ENCODE data around the gene HDAC5. TPM values are rescaled to one million over a fixed set of nuclear protein-coding genes. Genes with fewer than 3 reads are reported as not detected.
"Not testable (repeated sequence)": the region's sequence is repeated elsewhere in the genome, so short reads cannot be mapped to it uniquely, and the experiment has no call there.

Gene HDAC5
- total RNA-seq, 3 donors from 2014 or later (not counting 1 experiment from before 2014, with no cell fraction given), result 79.2 to 100 (median 91.9) TPM

DNA sequence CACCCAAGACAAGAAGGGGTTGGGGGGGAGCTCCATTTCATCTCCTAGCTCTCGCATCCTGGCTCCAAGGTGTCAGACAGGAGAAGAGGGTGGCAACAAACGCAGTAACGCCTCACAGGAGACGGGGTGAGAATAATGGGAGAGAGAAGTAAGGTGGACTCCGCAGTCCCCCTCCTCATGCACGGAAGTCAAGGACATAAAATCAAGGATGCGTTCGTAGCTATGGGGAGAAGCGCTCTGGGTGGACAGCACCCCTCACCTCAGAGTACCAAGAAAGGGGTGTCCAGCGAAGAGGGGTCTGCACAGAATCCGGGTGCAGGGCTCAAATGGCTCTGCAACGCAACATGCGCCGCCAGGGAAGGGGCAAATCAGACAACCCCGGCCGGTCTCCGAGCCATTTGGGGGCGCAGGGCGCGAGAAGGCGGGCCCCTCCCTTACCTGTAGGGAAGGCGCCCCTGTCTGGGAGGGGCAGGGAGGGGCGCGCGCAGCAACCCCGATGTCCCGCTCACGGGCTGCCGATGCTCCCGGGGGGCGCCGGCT is 555 bp downstream of the HDAC5 start:
- intact Hi-C loops (cut with micrococcal nuclease), result loop anchor here (1.0 to 5.0 kb wide), 5 partner anchors 18 to 434 kb away; partner anchors contain the start of genes FZD2, G6PC3, HROB and TMUB2
- Mint-ChIP-seq H3K36me3 (no peaks in the 10 kb centered on the region), H3K4me1 (peaks cover 15 to 38% of the 10 kb centered on the region in 2 donors), H3K4me3 (peak overlapping the region; percentile 91), H3K27ac (peak overlapping the region; percentile 86 to 97), H3K9me3 (no peaks in the 10 kb centered on the region), H3K27me3 (ENCODE audit: low read depth in 2 of 2) (no peaks in the 10 kb centered on the region)
- ATAC-seq (peak in 1 of 3 donors; percentile 1), DNase-seq (peak; percentile 21 to 46)
- no peaks in the 10 kb centered on the region for H3K9me3 ChIP-seq (ENCODE audit: control insufficient read depth, insufficient read depth, low read length)
- WGBS (ENCODE audit: insufficient coverage), result 2% methylated on average over 32 of the region's 32 CpGs
- peak overlapping the region; percentile 41 for H3K27ac ChIP-seq (ENCODE audit: low read length)
- H3K27me3 ChIP-seq (ENCODE audit: control insufficient read depth, insufficient read depth, low read length), result no peaks in the 10 kb centered on the region
- no peaks in the 10 kb centered on the region for H3K36me3 ChIP-seq (ENCODE audit: control insufficient read depth, insufficient read depth, low read length)
- peak overlapping the region; percentile 72 for H3K4me3 ChIP-seq (ENCODE audit: low read length)
- TF ChIP-seq, protein P1, sequence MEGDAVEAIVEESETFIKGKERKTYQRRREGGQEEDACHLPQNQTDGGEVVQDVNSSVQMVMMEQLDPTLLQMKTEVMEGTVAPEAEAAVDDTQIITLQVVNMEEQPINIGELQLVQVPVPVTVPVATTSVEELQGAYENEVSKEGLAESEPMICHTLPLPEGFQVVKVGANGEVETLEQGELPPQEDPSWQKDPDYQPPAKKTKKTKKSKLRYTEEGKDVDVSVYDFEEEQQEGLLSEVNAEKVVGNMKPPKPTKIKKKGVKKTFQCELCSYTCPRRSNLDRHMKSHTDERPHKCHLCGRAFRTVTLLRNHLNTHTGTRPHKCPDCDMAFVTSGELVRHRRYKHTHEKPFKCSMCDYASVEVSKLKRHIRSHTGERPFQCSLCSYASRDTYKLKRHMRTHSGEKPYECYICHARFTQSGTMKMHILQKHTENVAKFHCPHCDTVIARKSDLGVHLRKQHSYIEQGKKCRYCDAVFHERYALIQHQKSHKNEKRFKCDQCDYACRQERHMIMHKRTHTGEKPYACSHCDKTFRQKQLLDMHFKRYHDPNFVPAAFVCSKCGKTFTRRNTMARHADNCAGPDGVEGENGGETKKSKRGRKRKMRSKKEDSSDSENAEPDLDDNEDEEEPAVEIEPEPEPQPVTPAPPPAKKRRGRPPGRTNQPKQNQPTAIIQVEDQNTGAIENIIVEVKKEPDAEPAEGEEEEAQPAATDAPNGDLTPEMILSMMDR (IDR thresholded peaks at IDR 0.05), result no peak
- H3K4me1 ChIP-seq (ENCODE audit: control insufficient read depth, insufficient read depth, low read length), result peaks cover 25% of the 10 kb centered on the region

DNA sequence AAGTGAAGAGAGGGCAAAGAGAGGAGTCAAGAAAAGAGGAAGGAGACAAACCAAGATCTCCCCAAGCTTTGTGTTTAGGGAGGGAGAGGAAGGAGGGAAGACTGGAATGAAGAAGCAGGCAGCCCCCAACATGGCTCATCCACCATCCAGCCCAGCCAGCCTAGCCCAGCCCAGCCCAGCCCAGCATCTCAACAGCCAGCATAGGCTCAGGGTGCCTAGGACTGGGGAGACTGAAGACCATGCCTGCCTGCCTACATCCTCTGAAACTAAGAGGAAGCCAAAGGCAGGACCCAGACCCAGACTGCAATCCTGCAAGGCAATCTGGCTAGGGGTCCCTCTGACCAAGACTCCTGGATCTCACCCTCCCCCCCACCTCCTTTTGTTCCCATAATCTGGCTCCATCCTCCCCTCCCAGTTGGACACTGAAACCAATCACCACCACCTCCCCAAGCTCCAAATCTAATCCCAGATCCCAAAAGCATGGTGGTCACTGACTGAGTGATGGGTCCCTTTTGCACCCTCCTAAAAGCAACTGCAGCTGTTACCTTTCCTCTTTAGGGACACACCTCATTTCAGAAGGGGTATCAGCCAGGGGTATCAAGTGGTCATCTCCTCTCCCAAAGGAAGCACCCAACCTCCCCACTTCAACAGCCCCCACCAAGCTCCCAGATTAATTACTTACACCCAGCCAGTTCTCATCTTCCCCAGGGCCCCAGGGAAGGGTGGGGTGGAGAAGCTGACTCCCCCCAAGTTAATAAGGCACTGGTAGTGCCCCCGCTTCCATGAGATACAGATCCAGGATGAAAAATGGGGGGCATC is 1.2 kb downstream of the HDAC5 start:
- no peak for ATAC-seq
- no CpG with 5 or more reads among the region's 1 CpG for WGBS (ENCODE audit: insufficient coverage)
- peak overlapping the region; percentile 86 to 97 for H3K27ac Mint-ChIP-seq
- peaks cover 15 to 38% of the 10 kb centered on the region in 2 donors for H3K4me1 Mint-ChIP-seq
- TF ChIP-seq, protein P1 (IDR thresholded peaks at IDR 0.05), result no peak
- peak overlapping the region; percentile 91 for H3K4me3 Mint-ChIP-seq
- intact Hi-C loops (cut with micrococcal nuclease), result loop anchor here (2.0 to 5.0 kb wide), 4 partner anchors 50 to 435 kb away; partner anchors contain the start of genes FZD2, G6PC3 and TMUB2
- no peak for DNase-seq
- Histone ChIP-seq H3K27me3 (ENCODE audit: control insufficient read depth, insufficient read depth, low read length) (no peaks in the 10 kb centered on the region), H3K4me3 (ENCODE audit: low read length) (peak overlapping the region; percentile 72), H3K27ac (ENCODE audit: low read length) (no peak overlapping the region), H3K4me1 (ENCODE audit: control insufficient read depth, insufficient read depth, low read length) (peaks cover 25% of the 10 kb centered on the region), H3K9me3 (ENCODE audit: control insufficient read depth, insufficient read depth, low read length) (no peaks in the 10 kb centered on the region), H3K36me3 (ENCODE audit: control insufficient read depth, insufficient read depth, low read length) (no peaks in the 10 kb centered on the region)
- H3K36me3 Mint-ChIP-seq, result no peaks in the 10 kb centered on the region
- no peaks in the 10 kb centered on the region for H3K27me3 Mint-ChIP-seq (ENCODE audit: low read depth in 2 of 2)
- no peaks in the 10 kb centered on the region for H3K9me3 Mint-ChIP-seq

DNA sequence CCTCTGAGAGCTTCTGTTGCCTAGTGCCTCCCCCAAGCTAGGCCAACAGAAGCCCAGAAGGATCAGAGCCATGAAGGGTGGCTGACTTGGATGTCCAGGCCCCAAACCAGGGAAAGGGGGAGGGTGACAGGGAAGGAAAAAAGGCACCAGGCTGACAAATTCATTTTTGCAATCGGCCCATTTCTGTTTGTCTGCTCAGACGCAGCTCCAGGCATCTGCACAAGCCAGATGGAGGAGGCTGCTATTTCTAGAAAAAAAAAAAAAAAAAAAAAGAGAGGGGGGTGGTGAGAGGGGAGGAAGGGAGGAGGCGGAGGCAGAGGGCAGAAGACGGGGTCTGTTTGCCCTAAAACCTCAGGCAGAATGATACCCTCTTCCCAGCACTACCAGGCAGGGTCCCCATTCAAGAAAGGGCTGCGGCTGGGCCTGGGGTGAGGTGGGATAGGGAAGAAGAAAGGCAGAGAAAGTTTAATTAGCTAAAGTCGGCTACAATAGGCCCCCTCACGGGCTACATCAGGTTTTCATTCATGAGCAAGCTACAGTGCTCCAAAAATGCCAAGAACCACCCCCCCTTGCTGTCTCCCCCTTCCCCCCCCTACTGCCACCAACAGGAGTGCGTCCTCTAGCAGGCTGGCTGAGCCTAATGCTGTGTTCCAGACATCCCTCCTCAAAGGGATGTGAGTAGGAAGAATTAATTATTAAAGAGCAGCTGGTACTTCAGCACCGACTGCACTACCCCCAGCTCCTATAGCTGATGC is 2.4 kb downstream of the HDAC5 start:
- Mint-ChIP-seq H3K4me3 (no peak overlapping the region), H3K4me1 (peaks cover 24 to 38% of the 10 kb centered on the region in 2 donors), H3K27ac (peak overlapping the region; percentile 86 to 97), H3K9me3 (no peaks in the 10 kb centered on the region), H3K27me3 (ENCODE audit: low read depth in 2 of 2) (no peaks in the 10 kb centered on the region), H3K36me3 (no peaks in the 10 kb centered on the region)
- TF ChIP-seq, protein P1 (IDR thresholded peaks at IDR 0.05), result no peak
- Histone ChIP-seq H3K27me3 (ENCODE audit: control insufficient read depth, insufficient read depth, low read length) (no peaks in the 10 kb centered on the region), H3K36me3 (ENCODE audit: control insufficient read depth, insufficient read depth, low read length) (peaks cover 3% of the 10 kb centered on the region), H3K27ac (ENCODE audit: low read length) (no peak overlapping the region), H3K4me3 (ENCODE audit: low read length) (no peak overlapping the region), H3K9me3 (ENCODE audit: control insufficient read depth, insufficient read depth, low read length) (no peaks in the 10 kb centered on the region), H3K4me1 (ENCODE audit: control insufficient read depth, insufficient read depth, low read length) (peaks cover 25% of the 10 kb centered on the region)
- intact Hi-C loops (cut with micrococcal nuclease), result loop anchor here (5.0 kb wide), 3 partner anchors 49 to 206 kb away; partner anchors contain the start of genes G6PC3 and TMUB2
- DNase-seq, result no peak
- no peak for ATAC-seq
- 87% methylated on average over 5 of the region's 9 CpGs for WGBS (ENCODE audit: insufficient coverage)

DNA sequence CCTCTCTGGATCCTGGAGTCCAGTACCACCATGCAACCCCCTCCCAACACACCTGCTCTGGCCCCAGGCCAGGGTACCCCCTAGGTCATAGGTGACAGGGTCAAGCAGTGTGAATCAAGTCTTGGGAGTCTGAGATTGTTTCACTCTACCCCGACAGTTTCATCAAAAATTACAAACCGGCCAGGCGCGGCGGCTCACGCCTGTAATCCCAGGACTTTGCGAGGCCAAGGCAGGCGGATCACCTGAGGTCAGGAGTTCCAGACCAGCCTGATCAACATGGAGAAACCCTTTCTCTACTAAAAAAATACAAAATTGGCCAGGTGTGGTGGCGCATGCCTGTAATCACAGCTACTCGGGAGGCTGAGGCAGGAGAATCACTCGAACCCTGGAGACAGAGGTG is 3.2 kb downstream of the HDAC5 start:
- not testable (repeated sequence) for H3K9me3 Mint-ChIP-seq; ATAC-seq; H3K27ac ChIP-seq (ENCODE audit: low read length); H3K36me3 ChIP-seq (ENCODE audit: control insufficient read depth, insufficient read depth, low read length); H3K27me3 Mint-ChIP-seq (ENCODE audit: low read depth in 2 of 2); H3K36me3 Mint-ChIP-seq; H3K4me3 ChIP-seq (ENCODE audit: low read length); H3K27ac Mint-ChIP-seq; DNase-seq; H3K9me3 ChIP-seq (ENCODE audit: control insufficient read depth, insufficient read depth, low read length); H3K27me3 ChIP-seq (ENCODE audit: control insufficient read depth, insufficient read depth, low read length)
- WGBS (ENCODE audit: insufficient coverage), result 96% methylated on average over 11 of the region's 11 CpGs
- intact Hi-C loops (cut with micrococcal nuclease), result loop anchor here (5.0 kb wide), 3 partner anchors 48 to 207 kb away; partner anchors contain the start of genes G6PC3 and TMUB2
- H3K4me1 ChIP-seq (ENCODE audit: control insufficient read depth, insufficient read depth, low read length), result peaks cover 25% of the 10 kb centered on the region
- Mint-ChIP-seq H3K4me1 (peaks cover 24 to 38% of the 10 kb centered on the region in 2 donors), H3K4me3 (peak overlapping the region; percentile 28)

Data from natural killer cell (primary cell).